NCI-H446 treated with DMSO at 0.1 percent for 48 hours (cell line): ENCODE data around the gene HERC6.
"Not testable (repeated sequence)": the region's sequence is repeated elsewhere in the genome, so short reads cannot be mapped to it uniquely, and the experiment has no call there.

ENCODE experiments used
- DNase-seq: peaks from one replicate; lab custom pipeline; 2025; lab: John Stamatoyannopoulos, UW

Gene HERC6

GRCh38 chr4:88391703-88392102, 13.1 kb downstream of the HERC6 start:
- no peak for DNase-seq

- DNase-seq, result no peak
These were observed 18.0 kb downstream of the HERC6 start for GRCh38 chr4:88396681-88397080.

GRCh38 chr4:88398381-88398780, 19.7 kb downstream of the HERC6 start:
- DNase-seq, result no peak

- DNase-seq, result no peak
These were observed 30.6 kb downstream of the HERC6 start for GRCh38 chr4:88409206-88409605.

GRCh38 chr4:88409789-88410188, 31.1 kb downstream of the HERC6 start:
- no peak for DNase-seq

- no peak for DNase-seq
These were observed 32.9 kb downstream of the HERC6 start for GRCh38 chr4:88411491-88412096.

GRCh38 chr4:88413801-88414200, 35.1 kb downstream of the HERC6 start:
- no peak for DNase-seq

- DNase-seq, result no peak
These were observed 36.1 kb downstream of the HERC6 start for GRCh38 chr4:88414755-88415154.

- DNase-seq, result no peak
These were observed 37.3 kb downstream of the HERC6 start for GRCh38 chr4:88415982-88416381.

GRCh38 chr4:88418411-88418810, 39.8 kb downstream of the HERC6 start:
- no peak for DNase-seq

GRCh38 chr4:88419874-88420273, 41.2 kb downstream of the HERC6 start:
- no peak for DNase-seq

- no peak for DNase-seq
These were observed 42.2 kb downstream of the HERC6 start for GRCh38 chr4:88420844-88421243.

- DNase-seq, result no peak
These were observed 43.8 kb downstream of the HERC6 start for GRCh38 chr4:88422403-88422802.

GRCh38 chr4:88429401-88429800, 50.7 kb downstream of the HERC6 start:
- DNase-seq, result no peak

- no peak for DNase-seq
These were observed 57.5 kb downstream of the HERC6 start for GRCh38 chr4:88435987-88436693.

- DNase-seq, result not testable (repeated sequence)
These were observed 59.2 kb downstream of the HERC6 start for GRCh38 chr4:88437873-88438272.

GRCh38 chr4:88439161-88439760, 60.6 kb downstream of the HERC6 start:
- DNase-seq, result no peak

- DNase-seq, result no peak
These were observed 61.5 kb downstream of the HERC6 start for GRCh38 chr4:88440146-88440545.

- DNase-seq, result no peak
These were observed 63.0 kb downstream of the HERC6 start for GRCh38 chr4:88441696-88442095.

- DNase-seq, result no peak
These were observed 64.1 kb downstream of the HERC6 start for GRCh38 chr4:88442689-88443191.

- no peak for DNase-seq
These were observed 64.8 kb downstream of the HERC6 start for GRCh38 chr4:88443486-88443885.

GRCh38 chr4:88445252-88445651, 66.6 kb downstream of the HERC6 start:
- no peak for DNase-seq

GRCh38 chr4:88446124-88446523, 67.5 kb downstream of the HERC6 start:
- no peak for DNase-seq
